IgD-negative memory B cell (primary cell): Measurements from ENCODE around the gene SLC2A4. TPM values are rescaled to one million over a fixed set of nuclear protein-coding genes. Genes with fewer than 3 reads are reported as not detected.

Source experiments
- H3K27ac Mint-ChIP-seq, 3 donors: one replicate each; pipeline ENCODE4 v1.8.0; 2020 to 2022; ENCODE audit warnings: mild to moderate bottlenecking in 3 of 3, mixed read lengths in 3 of 3, moderate library complexity in 1 of 3
- H3K27me3 Mint-ChIP-seq: one replicate; pipeline ENCODE4 v1.8.0; 2021; ENCODE audit warnings: mixed read lengths
- H3K36me3 Mint-ChIP-seq: one replicate; pipeline ENCODE4 v1.8.0; 2020; ENCODE audit warnings: mild to moderate bottlenecking, mixed read lengths
- H3K4me1 Mint-ChIP-seq, 3 donors: one replicate each; pipeline ENCODE4 v1.8.0; 2020 to 2022; ENCODE audit warnings: mixed read lengths in 3 of 3, mild to moderate bottlenecking in 1 of 3
- H3K4me3 Mint-ChIP-seq, 4 donors: one replicate each; pipeline ENCODE4 v1.8.0; 2020 to 2022; ENCODE audit warnings: mild to moderate bottlenecking in 4 of 4, mixed read lengths in 4 of 4, moderate library complexity in 3 of 4
- H3K9me3 Mint-ChIP-seq, 3 donors: one replicate each; pipeline ENCODE4 v1.8.0; 2020 to 2021; ENCODE audit warnings: mixed read lengths in 3 of 3, mild to moderate bottlenecking in 1 of 3
- polyA plus RNA-seq: library from polyadenylated mRNA; unstranded; fragments of 300-500 nt; fragmentation: Illumina TruSeq; gene quantifications from one replicate; pipeline ENCODE4 v1.2.3, GENCODE V29; 2021

SLC2A4 gene
- polyA plus RNA-seq, 1 donor from 2014 or later, result not detected

- peaks cover 23 to 43% (median 24%) of the 10 kb centered on the region in 3 donors for H3K4me1 Mint-ChIP-seq
- H3K9me3 Mint-ChIP-seq, result no peaks in the 10 kb centered on the region
- H3K36me3 Mint-ChIP-seq, result peaks cover 4% of the 10 kb centered on the region
- peak overlapping the region; percentile 81 to 98 (median 90) for H3K4me3 Mint-ChIP-seq
- H3K27me3 Mint-ChIP-seq, result no peaks in the 10 kb centered on the region
- H3K27ac Mint-ChIP-seq, result peak overlapping the region; percentile 92 to 99 (median 97)
Observed at GRCh38 chr17:7313890-7314718, 32.6 kb downstream of the SLC2A4 start.

- peaks cover 20 to 36% (median 21%) of the 10 kb centered on the region in 3 donors for H3K4me1 Mint-ChIP-seq
- H3K4me3 Mint-ChIP-seq, result peak within 1 kb of the TSS; percentile 91 to 98 (median 94)
- H3K36me3 Mint-ChIP-seq, result peaks cover 3% of the 10 kb centered on the region
- peak within 1 kb of the TSS; percentile 95 to 99 (median 96) for H3K27ac Mint-ChIP-seq
- H3K27me3 Mint-ChIP-seq, result no peaks in the 10 kb centered on the region
- no peaks in the 10 kb centered on the region for H3K9me3 Mint-ChIP-seq
Observed at GRCh38 chr17:7314719-7315569, 33.4 kb downstream of the SLC2A4 start, which contains the start of gene GPS2. GPS2 (minus strand) TSS chr17:7315360; CDS start chr17:7315052, 308 bp downstream.

GRCh38 chr17:7315570-7316235 is 34.2 kb downstream of the SLC2A4 start:
- H3K36me3 Mint-ChIP-seq, result no peaks in the 10 kb centered on the region
- H3K4me1 Mint-ChIP-seq, result peaks cover 12 to 28% (median 14%) of the 10 kb centered on the region in 3 donors
- peak overlapping the region; percentile 91 to 98 (median 94) for H3K4me3 Mint-ChIP-seq
- H3K9me3 Mint-ChIP-seq, result no peaks in the 10 kb centered on the region
- H3K27me3 Mint-ChIP-seq, result no peaks in the 10 kb centered on the region
- peak overlapping the region; percentile 95 to 99 (median 96) for H3K27ac Mint-ChIP-seq

- H3K4me1 Mint-ChIP-seq, result peaks cover 12 to 21% (median 13%) of the 10 kb centered on the region in 3 donors
- no peaks in the 10 kb centered on the region for H3K27me3 Mint-ChIP-seq
- H3K27ac Mint-ChIP-seq, result peak overlapping the region in 2 of 3 donors; percentile 57 to 72
- H3K9me3 Mint-ChIP-seq, result no peaks in the 10 kb centered on the region
- H3K36me3 Mint-ChIP-seq, result no peaks in the 10 kb centered on the region
- H3K4me3 Mint-ChIP-seq, result peak overlapping the region; percentile 23 to 74 (median 49)
Observed at GRCh38 chr17:7317161-7317803, 35.8 kb downstream of the SLC2A4 start.

- no peaks in the 10 kb centered on the region for H3K27me3 Mint-ChIP-seq
- no peaks in the 10 kb centered on the region for H3K9me3 Mint-ChIP-seq
- no peaks in the 10 kb centered on the region for H3K36me3 Mint-ChIP-seq
- peak overlapping the region in 1 of 4 donors; percentile 74 for H3K4me3 Mint-ChIP-seq
- peaks cover 8 to 13% (median 13%) of the 10 kb centered on the region in 3 donors for H3K4me1 Mint-ChIP-seq
- peak overlapping the region in 1 of 3 donors; percentile 84 for H3K27ac Mint-ChIP-seq
Observed at GRCh38 chr17:7318121-7318860, 36.8 kb downstream of the SLC2A4 start.

- Mint-ChIP-seq H3K27me3 (no peaks in the 10 kb centered on the region), H3K4me1 (peaks cover 0 to 3% (median 0%) of the 10 kb centered on the region in 3 donors), H3K9me3 (no peaks in the 10 kb centered on the region), H3K36me3 (no peaks in the 10 kb centered on the region), H3K27ac (peak overlapping the region in 1 of 3 donors; percentile 21), H3K4me3 (peak overlapping the region in 1 of 4 donors; percentile 14)
Observed at GRCh38 chr17:7321466-7321865, 39.9 kb downstream of the SLC2A4 start.

GRCh38 chr17:7322520-7323194 is 41.1 kb downstream of the SLC2A4 start:
- Mint-ChIP-seq H3K4me1 (peaks cover 0 to 4% (median 0%) of the 10 kb centered on the region in 3 donors), H3K9me3 (no peaks in the 10 kb centered on the region), H3K27me3 (no peaks in the 10 kb centered on the region), H3K27ac (peak overlapping the region in 2 of 3 donors; percentile 21 to 31), H3K4me3 (no peak overlapping the region), H3K36me3 (no peaks in the 10 kb centered on the region)

GRCh38 chr17:7323731-7324437 is 42.4 kb downstream of the SLC2A4 start:
- peak overlapping the region in 1 of 4 donors; percentile 74 for H3K4me3 Mint-ChIP-seq
- no peaks in the 10 kb centered on the region for H3K27me3 Mint-ChIP-seq
- H3K9me3 Mint-ChIP-seq, result no peaks in the 10 kb centered on the region
- peak overlapping the region in 1 of 3 donors; percentile 96 for H3K27ac Mint-ChIP-seq
- H3K36me3 Mint-ChIP-seq, result no peaks in the 10 kb centered on the region
- peaks cover 9 to 15% (median 10%) of the 10 kb centered on the region in 3 donors for H3K4me1 Mint-ChIP-seq

- H3K4me3 Mint-ChIP-seq, result peak overlapping the region in 1 of 4 donors; percentile 74
- no peaks in the 10 kb centered on the region for H3K9me3 Mint-ChIP-seq
- peak overlapping the region in 1 of 3 donors; percentile 96 for H3K27ac Mint-ChIP-seq
- H3K36me3 Mint-ChIP-seq, result no peaks in the 10 kb centered on the region
- H3K4me1 Mint-ChIP-seq, result peaks cover 10 to 15% (median 11%) of the 10 kb centered on the region in 3 donors
- H3K27me3 Mint-ChIP-seq, result no peaks in the 10 kb centered on the region
Observed at GRCh38 chr17:7324438-7324779, 42.9 kb downstream of the SLC2A4 start.

GRCh38 chr17:7325031-7325528 is 43.6 kb downstream of the SLC2A4 start:
- H3K36me3 Mint-ChIP-seq, result no peaks in the 10 kb centered on the region
- peaks cover 14 to 18% (median 17%) of the 10 kb centered on the region in 3 donors for H3K4me1 Mint-ChIP-seq
- no peaks in the 10 kb centered on the region for H3K9me3 Mint-ChIP-seq
- H3K27ac Mint-ChIP-seq, result peak overlapping the region in 1 of 3 donors; percentile 79
- no peaks in the 10 kb centered on the region for H3K27me3 Mint-ChIP-seq
- no peak overlapping the region for H3K4me3 Mint-ChIP-seq

- H3K27me3 Mint-ChIP-seq, result no peaks in the 10 kb centered on the region
- H3K9me3 Mint-ChIP-seq, result no peaks in the 10 kb centered on the region
- peak overlapping the region in 1 of 4 donors; percentile 53 for H3K4me3 Mint-ChIP-seq
- H3K36me3 Mint-ChIP-seq, result no peaks in the 10 kb centered on the region
- peaks cover 14 to 19% (median 18%) of the 10 kb centered on the region in 3 donors for H3K4me1 Mint-ChIP-seq
- H3K27ac Mint-ChIP-seq, result peak overlapping the region in 1 of 3 donors; percentile 79
Observed at GRCh38 chr17:7326186-7326585, 44.7 kb downstream of the SLC2A4 start.

GRCh38 chr17:7327056-7327455 is 45.5 kb downstream of the SLC2A4 start:
- no peaks in the 10 kb centered on the region for H3K36me3 Mint-ChIP-seq
- H3K27ac Mint-ChIP-seq, result peak overlapping the region in 2 of 3 donors; percentile 79 to 82
- H3K9me3 Mint-ChIP-seq, result no peaks in the 10 kb centered on the region
- H3K27me3 Mint-ChIP-seq, result no peaks in the 10 kb centered on the region
- H3K4me1 Mint-ChIP-seq, result peaks cover 16 to 20% (median 19%) of the 10 kb centered on the region in 3 donors
- no peak overlapping the region for H3K4me3 Mint-ChIP-seq
